GM23338 (cell line): ENCODE results near the gene MAP3K8. TPM values are rescaled to one million over a fixed set of nuclear protein-coding genes. Genes with fewer than 3 reads are reported as not detected.

Experiments
- ATAC-seq: fragments of 200-7000 bp; cut with Tn5 transposase; 3 replicates; pipeline ENCODE4 v1.9.1; 2020
- DNase-seq: peaks from one replicate; pipeline ENCODE4 v3.0.0-alpha.2; 2015; ENCODE audit warnings: low spot score
- H2AFZ ChIP-seq: fragments of 200-600 bp; sonication (generic); 2 replicates; pipeline ENCODE4 v1.8.0; 2016; ENCODE audit warnings: antibody characterized with exemption, mild to moderate bottlenecking, moderate library complexity
- H3F3A ChIP-seq: fragments of 200-600 bp; sonication (generic); replicated peaks from 2 replicates; pipeline ENCODE4 v1.8.0; 2017; ENCODE audit warnings: antibody characterized with exemption, mixed run types, low read depth
- H3K27ac ChIP-seq: fragments of 200-600 bp; sonication (generic); 2 replicates; pipeline ENCODE4 v1.6.1; 2016; ENCODE audit warnings: low read depth
- H3K27me3 ChIP-seq: fragments of 200-600 bp; sonication (generic); 2 replicates; pipeline ENCODE4 v1.8.0; 2016; ENCODE audit warnings: mild to moderate bottlenecking, mixed run types, moderate library complexity; ENCODE audit not compliant: insufficient read depth
- H3K36me3 ChIP-seq: fragments of 200-600 bp; sonication (generic); 2 replicates; pipeline ENCODE4 v1.8.0; 2016; ENCODE audit warnings: mild to moderate bottlenecking; ENCODE audit not compliant: insufficient read depth
- H3K4me1 ChIP-seq: fragments of 200-600 bp; sonication (generic); 2 replicates; pipeline ENCODE4 v1.8.0; 2016; ENCODE audit warnings: mild to moderate bottlenecking, moderate library complexity; ENCODE audit not compliant: insufficient read depth
- H3K4me2 ChIP-seq: fragments of 200-600 bp; sonication (generic); 2 replicates; pipeline ENCODE4 v1.7.1; 2017; ENCODE audit warnings: mixed run types
- H3K4me3 ChIP-seq: fragments of 200-600 bp; sonication (generic); 2 replicates; pipeline ENCODE4 v1.6.1; 2016; ENCODE audit warnings: mixed run types
- H3K79me2 ChIP-seq: fragments of 200-600 bp; sonication (generic); replicated peaks from 2 replicates; pipeline ENCODE4 v1.8.0; 2017; ENCODE audit warnings: mild to moderate bottlenecking; ENCODE audit not compliant: insufficient read depth
- H3K9me2 ChIP-seq: fragments of 200-600 bp; sonication (generic); 2 replicates; pipeline ENCODE4 v1.8.0; 2017; ENCODE audit not compliant: insufficient read depth
- H4K20me1 ChIP-seq: fragments of 200-600 bp; sonication (generic); replicated peaks from 2 replicates; pipeline ENCODE4 v1.8.0; 2017; ENCODE audit warnings: mild to moderate bottlenecking; ENCODE audit not compliant: insufficient read depth
- H3K27ac Mint-ChIP-seq: 2 replicates; pipeline ENCODE4 v1.8.0; 2020; ENCODE audit warnings: inconsistent platforms, mild to moderate bottlenecking, moderate library complexity, mixed read lengths
- H3K27me3 Mint-ChIP-seq: 3 replicates; pipeline ENCODE4 v1.8.0; 2022; ENCODE audit warnings: low read depth, mild to moderate bottlenecking, moderate library complexity, mixed read lengths, inconsistent platforms; ENCODE audit not compliant: insufficient read depth, poor library complexity
- H3K36me3 Mint-ChIP-seq: 3 replicates; pipeline ENCODE4 v1.8.0; 2021; ENCODE audit warnings: low read depth, mild to moderate bottlenecking, inconsistent platforms, moderate library complexity, mixed read lengths
- H3K4me1 Mint-ChIP-seq: 3 replicates; pipeline ENCODE4 v1.8.0; 2020; ENCODE audit warnings: mild to moderate bottlenecking, inconsistent platforms, mixed read lengths
- H3K4me3 Mint-ChIP-seq: 3 replicates; pipeline ENCODE4 v1.8.0; 2021; ENCODE audit warnings: moderate library complexity, mild to moderate bottlenecking, inconsistent platforms, mixed read lengths
- H3K9me3 Mint-ChIP-seq: 3 replicates; pipeline ENCODE4 v1.8.0; 2020; ENCODE audit warnings: moderate library complexity, mild to moderate bottlenecking, inconsistent platforms, mixed read lengths
- EZH2 ChIP-seq: fragments of 200-600 bp; sonication (generic); IDR thresholded peaks from one replicate; pipeline ENCODE4 v1.8.0; 2017; ENCODE audit warnings: antibody characterized with exemption, mild to moderate bottlenecking, low read depth; ENCODE audit not compliant: unreplicated experiment
- EZH2phosphoT487 ChIP-seq: fragments of 200-600 bp; sonication (generic); IDR thresholded peaks from one replicate; pipeline ENCODE4 v1.8.1; 2018; ENCODE audit warnings: antibody characterized with exemption; ENCODE audit not compliant: unreplicated experiment
- JUNB ChIP-seq: IDR thresholded peaks from one replicate; pipeline ENCODE4 v1.6.1; 2016; ENCODE audit warnings: antibody characterized with exemption; ENCODE audit not compliant: unreplicated experiment
- POLR2AphosphoS5 ChIP-seq: IDR thresholded peaks from 2 replicates; pipeline ENCODE4 v1.6.1; 2016; ENCODE audit warnings: antibody characterized with exemption, low read depth
- STAT1 ChIP-seq: IDR thresholded peaks from one replicate; pipeline ENCODE4 v1.6.1; 2016; ENCODE audit warnings: antibody characterized with exemption; ENCODE audit not compliant: unreplicated experiment
- ZNF114 ChIP-seq: fragments of 250-450 bp; sonication (Bioruptor Pico); IDR thresholded peaks from 2 replicates; pipeline ENCODE4 v1.5.0; 2020; ENCODE audit warnings: mild to moderate bottlenecking, moderate library complexity
- ZNF331 ChIP-seq: fragments of 250-450 bp; sonication (Bioruptor Pico); IDR thresholded peaks from 2 replicates; pipeline ENCODE4 v1.5.0; 2020; ENCODE audit warnings: low read depth, mild to moderate bottlenecking, moderate library complexity
- polyA plus RNA-seq: library from polyadenylated mRNA; unstranded; fragments of >200 nt; fragmentation: Nextera tagmentation; extraction: Ambion mirVana; gene quantifications from 2 replicates; pipeline ENCODE4 v1.2.1, GENCODE V29; 2016
- total RNA-seq: library from RNA; depleted of rRNA; stranded (reverse); fragments of >200 nt; shearing (Covaris generic); gene quantifications from 2 replicates; pipeline ENCODE4 v1.2.3, GENCODE V29; 2014
- TF ChIP-seq, protein P1 (sequence below): IDR thresholded peaks from one replicate; pipeline ENCODE4 v1.6.1; 2018; ENCODE audit warnings: antibody characterized with exemption; ENCODE audit not compliant: unreplicated experiment
- TF ChIP-seq, protein P2 (sequence below), 2 experiments: fragments of 200-600 bp in 1 of 2; sonication (generic) in 1 of 2; conservative IDR thresholded peaks; 2 replicates each; pipeline versions ENCODE4 v1.5.1 to v1.6.1; 2016 to 2017; ENCODE audit warnings: antibody characterized with exemption in 2 of 2, low read depth in 2 of 2, mild to moderate bottlenecking in 2 of 2, moderate library complexity in 1 of 2
- TF ChIP-seq, protein P3 (sequence below): IDR thresholded peaks from 2 replicates; pipeline ENCODE4 v1.6.1; 2016; ENCODE audit warnings: antibody characterized with exemption

The MAP3K8 gene
- total and polyA plus RNA-seq, 2 experiments from 2014 or later = 3.5 to 5.0 TPM

DNA sequence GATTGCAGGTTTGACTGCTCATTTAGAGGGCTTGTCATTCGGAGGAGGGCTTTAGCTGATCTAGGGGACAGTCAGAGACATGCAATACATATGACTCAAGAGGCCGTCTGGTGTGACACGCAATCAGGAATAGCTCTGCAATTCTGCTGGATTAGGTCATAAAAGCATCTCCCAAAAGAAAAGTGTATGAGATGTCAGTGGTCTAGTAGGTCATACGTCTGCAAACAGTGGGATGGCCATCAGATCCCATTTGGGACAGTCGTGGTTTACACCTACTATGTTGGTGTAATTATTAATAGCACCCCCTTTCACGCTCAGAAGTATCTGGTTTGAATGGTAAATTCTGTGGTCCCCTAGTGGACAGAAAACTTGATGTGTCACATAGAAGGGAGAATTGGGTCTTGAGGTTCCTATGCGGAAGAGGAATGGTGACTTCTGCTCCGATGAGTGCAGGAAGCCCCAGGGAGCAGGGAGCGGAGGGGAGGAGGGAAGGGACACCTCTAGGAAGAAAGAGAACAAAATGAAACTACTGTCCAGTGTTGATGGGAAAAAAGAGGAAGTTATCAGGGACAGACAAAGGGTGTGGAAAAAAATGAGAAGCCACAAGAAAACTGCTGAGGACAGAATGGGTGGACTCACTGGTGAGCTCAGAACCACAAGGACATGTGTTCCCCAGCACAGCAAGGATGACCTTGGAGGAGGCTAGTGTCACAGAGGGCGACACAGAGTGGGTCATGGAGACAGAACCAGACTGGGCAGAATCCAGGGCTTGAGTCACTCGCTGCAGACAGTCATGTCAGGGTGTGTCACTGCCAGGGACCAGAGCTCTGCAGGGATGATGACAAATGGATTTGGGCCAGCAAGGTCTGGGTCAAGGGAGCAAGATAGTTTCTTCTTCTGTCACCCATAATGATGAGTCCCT is 59.9 kb downstream of the MAP3K8 start:
- Mint-ChIP-seq H3K36me3 (no peaks in the 10 kb centered on the region), H3K27ac (no peak overlapping the region), H3K4me3 (no peak overlapping the region), H3K27me3 (peaks cover 7% of the 10 kb centered on the region), H3K9me3 (no peaks in the 10 kb centered on the region), H3K4me1 (peaks cover 9% of the 10 kb centered on the region; the same call in 2 of the 3 replicates)
- ATAC-seq (no peak), DNase-seq (no peak)
- H2AFZ ChIP-seq = no peak overlapping the region
- H3K4me1 ChIP-seq = no peaks in the 10 kb centered on the region
- H3K27me3 ChIP-seq = no peaks in the 10 kb centered on the region
- no peaks in the 10 kb centered on the region for H3K36me3 ChIP-seq
- H3K79me2 ChIP-seq = no peaks in the 10 kb centered on the region
- H3K9me2 ChIP-seq = no peaks in the 10 kb centered on the region
- no peak overlapping the region for H3K4me3 ChIP-seq
- TF ChIP-seq, protein P1, sequence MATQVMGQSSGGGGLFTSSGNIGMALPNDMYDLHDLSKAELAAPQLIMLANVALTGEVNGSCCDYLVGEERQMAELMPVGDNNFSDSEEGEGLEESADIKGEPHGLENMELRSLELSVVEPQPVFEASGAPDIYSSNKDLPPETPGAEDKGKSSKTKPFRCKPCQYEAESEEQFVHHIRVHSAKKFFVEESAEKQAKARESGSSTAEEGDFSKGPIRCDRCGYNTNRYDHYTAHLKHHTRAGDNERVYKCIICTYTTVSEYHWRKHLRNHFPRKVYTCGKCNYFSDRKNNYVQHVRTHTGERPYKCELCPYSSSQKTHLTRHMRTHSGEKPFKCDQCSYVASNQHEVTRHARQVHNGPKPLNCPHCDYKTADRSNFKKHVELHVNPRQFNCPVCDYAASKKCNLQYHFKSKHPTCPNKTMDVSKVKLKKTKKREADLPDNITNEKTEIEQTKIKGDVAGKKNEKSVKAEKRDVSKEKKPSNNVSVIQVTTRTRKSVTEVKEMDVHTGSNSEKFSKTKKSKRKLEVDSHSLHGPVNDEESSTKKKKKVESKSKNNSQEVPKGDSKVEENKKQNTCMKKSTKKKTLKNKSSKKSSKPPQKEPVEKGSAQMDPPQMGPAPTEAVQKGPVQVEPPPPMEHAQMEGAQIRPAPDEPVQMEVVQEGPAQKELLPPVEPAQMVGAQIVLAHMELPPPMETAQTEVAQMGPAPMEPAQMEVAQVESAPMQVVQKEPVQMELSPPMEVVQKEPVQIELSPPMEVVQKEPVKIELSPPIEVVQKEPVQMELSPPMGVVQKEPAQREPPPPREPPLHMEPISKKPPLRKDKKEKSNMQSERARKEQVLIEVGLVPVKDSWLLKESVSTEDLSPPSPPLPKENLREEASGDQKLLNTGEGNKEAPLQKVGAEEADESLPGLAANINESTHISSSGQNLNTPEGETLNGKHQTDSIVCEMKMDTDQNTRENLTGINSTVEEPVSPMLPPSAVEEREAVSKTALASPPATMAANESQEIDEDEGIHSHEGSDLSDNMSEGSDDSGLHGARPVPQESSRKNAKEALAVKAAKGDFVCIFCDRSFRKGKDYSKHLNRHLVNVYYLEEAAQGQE = no peak
- TF ChIP-seq, protein P2, sequence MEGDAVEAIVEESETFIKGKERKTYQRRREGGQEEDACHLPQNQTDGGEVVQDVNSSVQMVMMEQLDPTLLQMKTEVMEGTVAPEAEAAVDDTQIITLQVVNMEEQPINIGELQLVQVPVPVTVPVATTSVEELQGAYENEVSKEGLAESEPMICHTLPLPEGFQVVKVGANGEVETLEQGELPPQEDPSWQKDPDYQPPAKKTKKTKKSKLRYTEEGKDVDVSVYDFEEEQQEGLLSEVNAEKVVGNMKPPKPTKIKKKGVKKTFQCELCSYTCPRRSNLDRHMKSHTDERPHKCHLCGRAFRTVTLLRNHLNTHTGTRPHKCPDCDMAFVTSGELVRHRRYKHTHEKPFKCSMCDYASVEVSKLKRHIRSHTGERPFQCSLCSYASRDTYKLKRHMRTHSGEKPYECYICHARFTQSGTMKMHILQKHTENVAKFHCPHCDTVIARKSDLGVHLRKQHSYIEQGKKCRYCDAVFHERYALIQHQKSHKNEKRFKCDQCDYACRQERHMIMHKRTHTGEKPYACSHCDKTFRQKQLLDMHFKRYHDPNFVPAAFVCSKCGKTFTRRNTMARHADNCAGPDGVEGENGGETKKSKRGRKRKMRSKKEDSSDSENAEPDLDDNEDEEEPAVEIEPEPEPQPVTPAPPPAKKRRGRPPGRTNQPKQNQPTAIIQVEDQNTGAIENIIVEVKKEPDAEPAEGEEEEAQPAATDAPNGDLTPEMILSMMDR (conservative IDR thresholded peaks at IDR 0.05; ENCODE audit: low read depth in 2 of 2) = peak in 1 of 2 experiments; percentile 7; a peak in 1 of 4 replicates
- TF ChIP-seq EZH2 = no peak
- H4K20me1 ChIP-seq = no peaks in the 10 kb centered on the region
- H3K4me2 ChIP-seq = no peak overlapping the region
- no peaks in the 10 kb centered on the region for H3F3A ChIP-seq
- H3K27ac ChIP-seq = no peak overlapping the region

DNA sequence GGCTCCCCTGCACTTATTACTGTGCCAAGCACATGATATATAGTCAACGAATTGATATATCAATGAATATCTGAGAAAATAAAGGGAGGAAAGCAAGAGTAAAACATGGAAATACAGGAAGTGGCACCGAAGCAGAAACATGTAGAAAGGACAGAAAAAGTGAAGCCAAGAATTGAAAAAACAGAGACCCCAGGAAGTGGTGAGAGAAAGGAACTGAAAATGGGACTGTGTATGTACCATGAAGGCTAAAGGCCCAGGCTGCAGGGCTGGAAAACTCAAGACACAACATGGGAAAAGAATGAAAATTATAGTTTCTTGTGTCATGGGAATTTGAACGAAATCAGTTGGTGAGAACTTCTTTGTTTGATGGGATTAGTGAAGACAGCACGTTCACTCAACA is 60.6 kb downstream of the MAP3K8 start:
- no peaks in the 10 kb centered on the region for H3K36me3 ChIP-seq
- H2AFZ ChIP-seq = no peak overlapping the region
- H3K27me3 Mint-ChIP-seq = peaks cover 7% of the 10 kb centered on the region
- H3K9me3 Mint-ChIP-seq = no peaks in the 10 kb centered on the region
- H3K9me2 ChIP-seq = no peaks in the 10 kb centered on the region
- no peak for ATAC-seq
- no peaks in the 10 kb centered on the region for H3K27me3 ChIP-seq
- H3F3A ChIP-seq = no peaks in the 10 kb centered on the region
- H3K27ac Mint-ChIP-seq = no peak overlapping the region
- H3K4me3 ChIP-seq = no peak overlapping the region
- H4K20me1 ChIP-seq = no peaks in the 10 kb centered on the region
- peaks cover 6% of the 10 kb centered on the region; the same call in 2 of the 3 replicates for H3K4me1 Mint-ChIP-seq
- no peak overlapping the region for H3K4me3 Mint-ChIP-seq
- no peak overlapping the region for H3K4me2 ChIP-seq
- DNase-seq = no peak
- no peak overlapping the region for H3K27ac ChIP-seq
- H3K4me1 ChIP-seq = no peaks in the 10 kb centered on the region
- no peaks in the 10 kb centered on the region for H3K79me2 ChIP-seq
- H3K36me3 Mint-ChIP-seq = no peaks in the 10 kb centered on the region
- TF ChIP-seq, protein P2 (conservative IDR thresholded peaks at IDR 0.05; ENCODE audit: low read depth in 2 of 2) = no peak
- TF ChIP-seq ZNF331 (CRISPR knock-in tag) = no peak
- TF ChIP-seq EZH2phosphoT487 = no peak
- TF ChIP-seq, protein P1 = no peak
- TF ChIP-seq, protein P3, sequence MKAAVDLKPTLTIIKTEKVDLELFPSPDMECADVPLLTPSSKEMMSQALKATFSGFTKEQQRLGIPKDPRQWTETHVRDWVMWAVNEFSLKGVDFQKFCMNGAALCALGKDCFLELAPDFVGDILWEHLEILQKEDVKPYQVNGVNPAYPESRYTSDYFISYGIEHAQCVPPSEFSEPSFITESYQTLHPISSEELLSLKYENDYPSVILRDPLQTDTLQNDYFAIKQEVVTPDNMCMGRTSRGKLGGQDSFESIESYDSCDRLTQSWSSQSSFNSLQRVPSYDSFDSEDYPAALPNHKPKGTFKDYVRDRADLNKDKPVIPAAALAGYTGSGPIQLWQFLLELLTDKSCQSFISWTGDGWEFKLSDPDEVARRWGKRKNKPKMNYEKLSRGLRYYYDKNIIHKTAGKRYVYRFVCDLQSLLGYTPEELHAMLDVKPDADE = no peak
- TF ChIP-seq STAT1 = no peak
- TF ChIP-seq POLR2AphosphoS5 = no peak
- TF ChIP-seq ZNF114 (CRISPR knock-in tag) = no peak
- no peak for TF ChIP-seq EZH2
- TF ChIP-seq JUNB = no peak
